A172 (cell line): ENCODE results near the gene AP2A2. TPM values are rescaled to one million over a fixed set of nuclear protein-coding genes. Genes with fewer than 3 reads are reported as not detected.

ENCODE experiments used
- DNase-seq: peaks from one replicate; pipeline ENCODE4 v3.0.0-alpha.2; 2015; ENCODE audit warnings: low spot score
- total RNA-seq: library from RNA; depleted of rRNA; stranded (reverse); fragments of >200 nt; shearing (Covaris generic); gene quantifications from 2 replicates; pipeline ENCODE4 v1.2.3, GENCODE V29; 2014

The AP2A2 gene
- total RNA-seq, 1 experiment from 2014 or later: 29.4 TPM

- peak; percentile 73 for DNase-seq
Measured at GRCh38 chr11:1041936-1042608, 116.4 kb downstream of the AP2A2 start.

GRCh38 chr11:1042626-1043562 lies 117.2 kb downstream of the AP2A2 start:
- no peak for DNase-seq

- DNase-seq: no peak
Measured at GRCh38 chr11:1043563-1044096, 118.0 kb downstream of the AP2A2 start.

- no peak for DNase-seq
Measured at GRCh38 chr11:1044160-1044559, 118.5 kb downstream of the AP2A2 start.

DNA sequence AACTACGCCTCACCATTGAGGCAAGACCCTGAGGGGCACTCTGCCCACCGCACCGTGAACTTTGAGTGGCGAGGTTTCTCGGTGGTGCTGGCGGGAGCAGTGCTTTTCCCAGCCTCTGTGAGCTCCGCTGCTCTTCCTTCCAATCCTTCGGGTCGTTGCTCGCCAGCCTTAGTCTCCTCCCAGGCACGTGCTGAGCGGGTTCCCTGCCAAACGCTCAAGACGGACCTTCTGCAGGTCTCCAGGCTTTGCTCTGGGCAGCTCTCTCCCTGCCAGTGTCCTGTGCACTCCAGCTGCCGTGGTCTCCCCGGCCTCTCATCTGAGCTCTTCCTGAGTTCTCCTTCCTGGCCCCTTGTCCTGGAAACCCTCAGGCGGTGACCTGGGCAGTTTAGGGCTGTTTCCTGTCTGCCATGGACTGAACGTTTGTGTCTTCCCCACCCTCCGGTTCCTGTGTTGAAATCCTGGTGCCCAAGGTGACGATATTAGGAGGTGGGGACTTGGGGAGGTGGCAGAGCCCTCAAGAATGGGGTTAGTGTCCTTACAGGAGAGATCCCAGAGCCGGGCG lies 122.0 kb downstream of the AP2A2 start:
- no peak for DNase-seq

GRCh38 chr11:1048375-1049070 lies 122.9 kb downstream of the AP2A2 start:
- DNase-seq: no peak

DNA sequence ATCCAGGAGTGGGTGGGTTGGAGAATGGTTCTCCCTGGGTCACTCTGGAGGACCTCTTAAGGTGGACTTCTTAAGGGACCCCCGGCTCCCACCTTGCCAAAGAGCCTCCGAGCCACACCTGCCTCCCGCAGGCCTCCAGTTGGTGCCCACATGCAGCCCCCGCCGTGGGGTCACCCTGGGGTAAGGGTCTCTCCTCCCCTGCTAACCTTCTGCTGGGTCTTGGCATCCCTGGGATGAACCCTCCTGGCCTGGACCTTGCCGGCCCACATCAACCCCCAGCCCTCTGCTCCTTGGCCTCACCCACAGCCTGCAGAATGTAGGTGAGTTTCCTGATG lies 123.4 kb downstream of the AP2A2 start:
- DNase-seq: no peak

GRCh38 chr11:1049431-1049891 lies 123.8 kb downstream of the AP2A2 start:
- no peak for DNase-seq

GRCh38 chr11:1049911-1050580 lies 124.4 kb downstream of the AP2A2 start:
- no peak for DNase-seq

DNA sequence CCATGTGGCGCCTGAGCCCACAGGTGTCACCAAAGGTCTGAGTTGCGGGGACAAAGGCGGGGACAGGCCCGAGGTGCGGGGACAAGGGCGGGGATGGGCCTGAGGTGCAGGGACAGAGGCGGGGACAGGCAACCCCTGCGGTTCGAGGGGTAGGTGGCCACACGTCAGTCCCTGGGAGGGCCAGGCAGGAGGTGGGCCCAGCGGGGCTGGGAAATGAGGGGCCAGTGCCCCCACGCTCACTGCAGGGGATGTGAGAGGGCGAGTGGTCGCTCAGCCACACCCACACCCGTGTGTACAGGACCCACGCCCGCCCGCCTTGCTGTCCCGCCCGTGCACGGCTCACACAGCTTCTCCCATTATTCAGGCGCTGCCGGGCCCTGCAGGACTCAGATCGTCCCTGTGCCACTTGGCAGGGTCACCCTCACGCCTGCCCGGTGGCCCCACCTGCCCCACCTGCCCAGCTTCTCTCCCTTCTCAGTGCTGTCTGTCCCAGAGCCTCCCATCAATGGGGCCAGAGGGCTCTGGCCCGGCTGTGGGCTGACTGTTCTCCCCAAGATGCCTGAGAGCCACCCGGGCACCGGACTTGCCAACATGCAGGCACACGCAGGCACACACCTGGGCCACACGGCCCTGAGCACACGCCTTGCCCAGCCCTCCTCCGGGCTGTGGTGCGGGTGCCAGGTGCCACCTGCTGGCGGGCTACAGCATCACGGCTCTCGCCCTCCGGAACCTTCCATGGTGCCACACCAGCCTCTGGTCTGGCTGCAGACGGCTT lies 125.1 kb downstream of the AP2A2 start:
- DNase-seq: peak; percentile 58

- DNase-seq: no peak
Measured at GRCh38 chr11:1051356-1052132, 125.9 kb downstream of the AP2A2 start.

GRCh38 chr11:1052133-1053011 lies 126.7 kb downstream of the AP2A2 start:
- DNase-seq: no peak

DNA sequence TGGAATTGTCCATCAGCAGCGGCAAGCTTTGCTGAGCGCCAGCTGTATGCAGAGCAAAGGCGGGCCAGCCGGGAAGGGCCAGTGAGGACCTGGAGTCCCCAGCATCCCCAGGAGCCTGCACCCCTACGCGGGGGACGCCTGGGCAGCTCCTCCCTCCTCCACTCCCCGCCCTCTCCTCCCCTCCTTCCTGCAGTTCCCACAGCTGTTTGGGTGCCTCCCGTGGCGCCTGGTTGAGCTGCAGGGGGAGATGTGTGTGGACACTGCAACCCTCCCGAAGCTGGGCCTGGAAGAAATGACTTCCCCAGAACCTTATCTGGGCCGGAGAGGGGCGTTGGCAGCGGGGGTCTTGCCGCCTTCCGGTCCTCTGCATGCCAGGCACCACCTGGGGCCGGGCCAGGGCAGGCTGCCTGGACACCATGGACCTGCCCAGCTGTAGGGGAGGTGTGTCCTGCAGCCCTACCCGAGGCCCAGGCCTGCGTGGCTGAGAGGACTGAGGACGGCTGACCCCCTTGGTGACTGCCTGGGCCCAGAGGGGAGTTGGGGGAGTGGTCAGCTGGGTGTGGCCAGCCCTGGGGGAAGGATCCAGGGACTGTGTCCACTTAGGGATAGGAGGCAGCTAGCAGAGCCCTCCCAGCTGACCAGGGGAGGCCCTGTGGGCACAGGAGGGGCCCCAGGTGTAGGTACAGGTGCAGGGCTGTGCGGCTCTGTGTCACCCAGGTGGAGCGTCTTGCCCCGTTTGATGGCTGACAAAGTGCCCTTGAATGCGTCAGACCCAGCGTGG lies 127.6 kb downstream of the AP2A2 start:
- DNase-seq: no peak

DNA sequence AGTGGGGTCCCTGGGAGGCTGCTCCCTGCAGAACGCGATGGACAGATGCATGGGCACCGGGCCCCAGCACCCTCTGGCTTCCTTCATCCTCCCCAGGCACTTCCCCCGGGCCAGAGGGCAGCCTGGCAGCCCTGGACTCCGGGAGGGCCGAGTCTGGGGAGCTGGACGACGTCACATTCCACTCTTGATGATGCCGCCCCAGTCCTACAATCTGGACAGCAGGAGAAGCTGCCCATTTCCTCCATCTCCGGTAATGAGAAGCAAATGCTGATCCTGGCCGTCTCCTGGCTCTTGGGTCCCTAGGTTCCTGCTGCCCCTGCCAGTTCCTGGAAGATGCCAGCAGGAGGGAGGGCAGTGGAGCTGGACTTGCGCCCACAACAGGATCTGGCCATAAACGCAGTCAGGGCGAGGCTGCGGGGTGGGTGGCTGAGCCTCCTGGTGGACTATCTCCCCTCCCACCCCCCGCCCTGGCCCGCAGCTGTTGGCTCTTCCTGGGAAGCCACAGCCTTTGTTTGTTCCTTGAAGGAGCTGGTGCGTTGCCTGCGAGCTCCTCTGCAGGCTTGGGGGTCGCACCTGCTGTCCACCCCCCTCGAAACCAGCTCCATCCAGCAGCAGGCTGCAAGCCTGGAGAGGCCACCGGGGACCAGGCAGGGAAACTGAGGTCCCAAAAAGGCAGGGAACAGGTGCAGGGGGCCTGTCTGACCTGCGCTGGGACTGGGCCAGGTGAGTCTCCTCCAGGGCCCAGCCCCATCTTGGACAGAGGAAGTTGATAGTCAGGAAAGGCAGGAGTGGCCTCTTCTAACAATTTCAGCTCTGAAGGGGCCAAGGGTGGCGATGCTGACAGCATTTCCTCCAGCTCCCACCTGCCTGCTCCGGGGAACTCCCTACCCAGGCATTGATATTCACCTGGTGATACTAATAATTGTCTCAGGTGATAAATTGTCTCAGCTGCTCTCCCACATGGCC lies 128.8 kb downstream of the AP2A2 start:
- peak; percentile 49 for DNase-seq

DNA sequence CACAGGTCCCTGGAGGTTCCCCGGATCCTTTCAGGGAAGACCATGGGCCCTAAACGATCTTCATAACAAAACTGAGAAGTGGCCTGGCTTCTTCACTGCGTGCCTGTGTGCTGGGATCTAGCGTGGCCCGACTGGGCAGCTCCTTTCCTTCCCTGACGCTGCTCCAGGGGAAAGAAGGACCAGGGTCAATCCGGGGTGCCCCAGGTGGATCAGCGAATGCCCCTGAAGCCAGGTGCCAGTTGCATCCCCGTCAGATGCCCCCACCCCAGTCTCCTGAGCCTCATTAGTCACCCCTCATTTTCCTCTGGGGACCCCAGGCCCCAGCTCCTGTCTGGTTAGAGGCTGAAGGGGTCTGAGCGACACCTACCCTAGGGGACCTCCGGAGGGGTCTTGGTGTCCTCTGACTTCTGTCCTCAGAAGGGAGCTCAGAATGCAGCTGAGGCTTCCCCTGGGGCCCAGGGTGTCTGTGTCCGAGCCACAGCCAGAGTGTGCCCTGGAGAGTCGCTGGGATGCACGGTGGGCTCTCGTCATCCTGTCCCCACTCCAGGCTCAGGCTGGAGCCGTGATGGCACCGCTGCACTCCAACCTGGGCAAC lies 129.5 kb downstream of the AP2A2 start:
- no peak for DNase-seq
